ENCODE results near the gene ADAMTS14.
A peak's percentile ranks its signal among the peaks of the same experiment; 100 is the strongest.
"Not testable (repeated sequence)": the region's sequence is repeated elsewhere in the genome, so short reads cannot be mapped to it uniquely, and the experiment has no call there.

ADAMTS14 gene, protein sequence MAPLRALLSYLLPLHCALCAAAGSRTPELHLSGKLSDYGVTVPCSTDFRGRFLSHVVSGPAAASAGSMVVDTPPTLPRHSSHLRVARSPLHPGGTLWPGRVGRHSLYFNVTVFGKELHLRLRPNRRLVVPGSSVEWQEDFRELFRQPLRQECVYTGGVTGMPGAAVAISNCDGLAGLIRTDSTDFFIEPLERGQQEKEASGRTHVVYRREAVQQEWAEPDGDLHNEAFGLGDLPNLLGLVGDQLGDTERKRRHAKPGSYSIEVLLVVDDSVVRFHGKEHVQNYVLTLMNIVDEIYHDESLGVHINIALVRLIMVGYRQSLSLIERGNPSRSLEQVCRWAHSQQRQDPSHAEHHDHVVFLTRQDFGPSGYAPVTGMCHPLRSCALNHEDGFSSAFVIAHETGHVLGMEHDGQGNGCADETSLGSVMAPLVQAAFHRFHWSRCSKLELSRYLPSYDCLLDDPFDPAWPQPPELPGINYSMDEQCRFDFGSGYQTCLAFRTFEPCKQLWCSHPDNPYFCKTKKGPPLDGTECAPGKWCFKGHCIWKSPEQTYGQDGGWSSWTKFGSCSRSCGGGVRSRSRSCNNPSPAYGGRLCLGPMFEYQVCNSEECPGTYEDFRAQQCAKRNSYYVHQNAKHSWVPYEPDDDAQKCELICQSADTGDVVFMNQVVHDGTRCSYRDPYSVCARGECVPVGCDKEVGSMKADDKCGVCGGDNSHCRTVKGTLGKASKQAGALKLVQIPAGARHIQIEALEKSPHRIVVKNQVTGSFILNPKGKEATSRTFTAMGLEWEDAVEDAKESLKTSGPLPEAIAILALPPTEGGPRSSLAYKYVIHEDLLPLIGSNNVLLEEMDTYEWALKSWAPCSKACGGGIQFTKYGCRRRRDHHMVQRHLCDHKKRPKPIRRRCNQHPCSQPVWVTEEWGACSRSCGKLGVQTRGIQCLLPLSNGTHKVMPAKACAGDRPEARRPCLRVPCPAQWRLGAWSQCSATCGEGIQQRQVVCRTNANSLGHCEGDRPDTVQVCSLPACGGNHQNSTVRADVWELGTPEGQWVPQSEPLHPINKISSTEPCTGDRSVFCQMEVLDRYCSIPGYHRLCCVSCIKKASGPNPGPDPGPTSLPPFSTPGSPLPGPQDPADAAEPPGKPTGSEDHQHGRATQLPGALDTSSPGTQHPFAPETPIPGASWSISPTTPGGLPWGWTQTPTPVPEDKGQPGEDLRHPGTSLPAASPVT

DNA sequence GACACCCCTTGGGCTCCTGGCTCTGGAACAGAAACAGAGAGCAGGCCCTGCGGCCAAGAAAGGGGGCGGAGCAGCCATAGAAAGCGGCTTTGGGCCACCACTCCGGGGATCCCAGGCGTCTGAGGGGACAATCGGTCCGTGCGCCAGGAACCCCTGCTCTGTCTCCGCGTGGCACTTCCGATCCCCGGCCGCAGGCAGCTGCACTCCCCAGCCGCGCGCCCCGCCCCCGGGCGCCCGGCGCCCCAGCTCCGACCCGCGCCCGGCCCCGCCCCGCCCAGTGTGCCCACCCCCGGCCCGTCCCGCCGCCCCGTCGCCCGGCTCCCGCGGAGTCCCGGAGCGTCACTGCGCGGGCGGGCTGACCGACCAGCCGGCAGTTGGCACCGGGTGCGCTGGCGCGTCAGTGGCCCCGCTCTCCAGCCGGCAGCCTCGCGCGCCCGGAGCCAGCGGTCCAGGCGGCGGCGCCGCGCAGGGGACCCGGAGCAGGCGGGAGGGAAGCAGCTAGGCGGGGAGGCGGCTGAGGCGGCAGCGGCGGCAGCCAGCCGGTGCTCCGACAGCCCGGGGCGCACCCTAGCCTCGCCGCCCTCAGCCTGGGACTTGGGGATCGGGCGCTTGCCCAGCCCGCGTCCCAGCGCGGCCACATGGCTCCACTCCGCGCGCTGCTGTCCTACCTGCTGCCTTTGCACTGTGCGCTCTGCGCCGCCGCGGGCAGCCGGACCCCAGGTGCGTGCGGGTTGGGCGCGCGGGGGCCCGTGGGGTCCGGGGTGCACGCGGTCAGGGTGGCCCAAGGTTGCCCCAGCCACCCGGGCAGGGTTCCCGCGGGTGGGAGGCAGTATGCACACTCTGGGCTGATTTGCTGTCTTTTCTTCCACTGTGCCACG, at the start of gene ADAMTS14:
ADAMTS14 (plus strand) TSS at position 342 of the 878 bp plus-strand sequence; CDS start at position 639, 297 bp downstream.
- peak; percentile 61 for DNase-seq

DNA sequence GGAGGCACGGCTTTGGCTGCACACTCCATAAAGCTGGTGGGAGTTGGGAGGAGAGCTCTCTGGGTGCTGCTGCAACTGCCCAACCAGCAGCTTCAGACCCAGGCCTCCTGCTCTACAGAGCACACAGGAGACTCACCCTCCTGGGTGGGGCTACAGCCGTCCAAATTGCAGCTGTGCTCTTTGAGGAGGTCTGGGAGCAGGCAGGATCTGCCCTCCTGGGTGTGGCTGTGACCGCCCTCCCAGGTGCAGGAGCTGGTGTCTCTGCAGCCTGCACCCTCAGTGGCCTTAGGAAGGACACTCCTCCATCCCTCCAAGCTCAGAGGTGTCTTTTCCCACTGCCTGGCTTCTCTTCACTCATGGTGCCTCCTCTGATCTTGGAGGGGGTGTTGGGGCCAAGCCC, 49.8 kb upstream of the ADAMTS14 start:
- DNase-seq: no peak

DNA sequence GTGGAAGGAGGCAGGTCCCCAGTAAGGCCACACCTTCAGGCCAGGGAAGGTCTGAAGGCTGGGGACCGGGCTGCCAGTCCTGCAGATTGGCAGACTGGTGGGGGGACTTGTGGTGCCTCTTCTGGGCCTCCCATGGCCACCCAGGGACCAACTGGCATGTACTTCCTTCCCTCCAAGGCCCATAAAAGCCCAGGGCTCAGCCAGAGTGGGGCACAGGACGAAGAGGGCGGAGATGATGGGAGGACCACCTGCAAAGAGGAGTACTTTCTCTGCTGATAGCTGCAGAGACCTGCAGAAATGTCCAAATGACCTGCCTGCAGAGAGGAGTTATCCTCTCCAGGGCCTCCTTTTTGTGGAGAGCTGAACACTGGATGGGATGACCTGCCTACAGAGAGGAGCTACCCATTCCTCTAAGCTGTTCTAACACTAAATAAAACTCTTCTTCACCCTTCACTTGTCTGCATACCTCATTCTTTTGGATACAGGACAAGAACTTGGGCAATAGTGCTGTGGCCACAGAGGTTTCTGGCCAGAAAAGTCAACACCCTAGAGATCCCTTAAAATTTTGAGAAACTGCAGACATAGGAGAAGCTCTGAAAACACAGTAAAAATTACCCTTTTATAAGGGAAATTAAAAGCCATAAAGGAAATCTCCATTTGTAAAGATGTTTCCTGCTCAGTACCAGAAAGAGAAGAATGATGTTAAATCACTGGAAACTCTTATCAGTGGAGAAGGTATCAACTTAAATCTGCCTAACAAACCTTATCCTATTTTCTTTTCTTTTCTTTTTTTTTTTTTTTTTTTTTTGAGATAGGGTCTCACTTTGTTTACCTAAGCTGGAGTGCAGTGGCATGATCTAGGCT, 49.1 kb upstream of the ADAMTS14 start:
- DNase-seq: no peak

DNA sequence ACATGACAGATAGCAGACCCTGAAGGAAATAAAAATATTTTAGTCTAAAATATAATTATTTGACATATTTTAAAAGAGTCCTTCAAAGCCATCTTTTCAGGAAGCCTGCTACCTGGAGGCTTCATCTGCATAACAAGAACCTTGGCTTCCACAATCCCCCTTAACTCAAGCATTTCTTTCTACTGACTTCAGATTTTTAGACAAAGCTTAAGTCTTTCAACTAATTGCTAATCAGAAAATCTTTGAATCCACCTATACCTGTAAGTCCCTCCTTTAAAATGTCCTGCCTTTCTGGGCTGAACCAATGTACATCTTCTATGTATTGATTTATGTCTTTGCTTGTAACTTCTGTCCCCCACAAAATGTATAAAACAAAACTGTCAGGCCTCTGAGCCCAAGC, 46.2 kb upstream of the ADAMTS14 start:
- no peak for DNase-seq

DNA sequence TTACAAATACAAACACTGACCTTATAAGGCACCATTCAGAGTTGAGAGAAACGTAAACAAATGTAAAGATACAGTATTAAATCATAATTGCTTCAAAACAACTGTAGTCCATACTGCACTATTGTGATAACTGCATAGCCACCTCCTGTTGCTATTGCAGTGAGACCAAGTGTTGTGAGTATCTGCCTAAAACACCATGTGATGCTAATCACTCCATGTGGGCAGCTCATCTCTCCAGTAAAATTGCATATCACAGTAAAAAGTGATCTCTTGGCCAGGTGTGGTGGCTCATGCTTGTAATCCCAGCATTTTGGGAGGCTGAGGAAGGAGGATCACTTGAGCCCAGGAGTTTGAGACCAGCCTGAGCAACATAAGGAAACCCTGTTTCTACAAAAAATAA, 43.0 kb upstream of the ADAMTS14 start:
- DNase-seq: no peak

DNA sequence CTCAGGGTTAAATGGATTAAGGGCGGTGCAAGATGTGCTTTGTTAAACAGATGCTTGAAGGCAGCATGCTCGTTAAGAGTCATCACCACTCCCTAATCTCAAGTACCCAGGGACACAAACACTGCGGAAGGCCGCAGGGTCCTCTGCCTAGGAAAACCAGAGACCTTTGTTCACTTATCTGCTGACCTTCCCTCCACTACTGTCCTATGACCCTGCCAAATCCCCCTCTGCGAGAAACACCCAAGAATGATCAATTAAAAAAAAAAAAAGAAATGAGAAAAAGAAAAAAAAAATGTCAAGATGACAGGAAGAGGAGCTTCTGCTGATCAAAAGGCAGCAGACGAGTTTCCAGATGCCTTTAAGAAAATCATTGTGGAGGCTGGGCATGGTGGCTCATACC, 40.6 kb upstream of the ADAMTS14 start:
- not testable (repeated sequence) for DNase-seq

DNA sequence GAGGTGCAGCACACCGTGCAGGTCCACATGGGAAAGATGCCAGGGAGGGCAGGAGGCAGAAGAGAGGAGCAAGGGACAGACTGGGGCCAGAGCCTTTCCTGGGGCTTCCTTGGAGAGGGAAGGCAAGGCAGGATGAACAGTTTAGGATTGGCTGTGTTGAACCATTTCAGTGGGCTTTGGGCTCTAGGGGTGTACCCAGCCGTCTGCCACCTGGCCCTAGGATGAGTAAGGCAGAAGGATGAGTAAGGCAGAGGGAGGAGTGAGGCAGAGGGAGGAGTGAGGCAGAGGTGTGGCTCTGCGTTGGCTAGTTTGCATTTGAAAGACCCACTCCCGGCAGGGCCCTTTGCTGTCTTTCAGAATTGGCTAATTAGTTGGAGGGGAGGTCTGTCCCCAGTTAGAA, 38.3 kb upstream of the ADAMTS14 start:
- no peak for DNase-seq

DNA sequence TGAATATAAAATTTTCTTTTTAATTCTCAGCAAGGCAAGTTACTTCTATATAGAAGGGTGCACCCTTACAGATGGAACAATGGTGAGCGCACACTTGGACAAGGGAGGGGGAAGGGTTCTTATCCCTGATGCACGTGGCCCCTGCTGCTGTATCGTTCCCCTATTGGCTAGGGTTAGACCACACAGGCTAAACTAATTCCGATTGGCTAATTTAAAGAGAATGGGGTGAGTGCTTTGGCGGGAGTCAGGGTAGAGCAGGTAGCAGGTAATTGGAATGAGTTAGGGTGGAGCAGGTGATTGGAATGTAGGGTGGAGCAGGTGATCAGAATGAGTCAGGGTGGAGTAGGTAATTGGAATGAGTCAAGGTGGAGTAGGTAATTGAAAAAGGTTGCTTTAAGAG, 37.8 kb upstream of the ADAMTS14 start:
- not testable (repeated sequence) for DNase-seq

DNA sequence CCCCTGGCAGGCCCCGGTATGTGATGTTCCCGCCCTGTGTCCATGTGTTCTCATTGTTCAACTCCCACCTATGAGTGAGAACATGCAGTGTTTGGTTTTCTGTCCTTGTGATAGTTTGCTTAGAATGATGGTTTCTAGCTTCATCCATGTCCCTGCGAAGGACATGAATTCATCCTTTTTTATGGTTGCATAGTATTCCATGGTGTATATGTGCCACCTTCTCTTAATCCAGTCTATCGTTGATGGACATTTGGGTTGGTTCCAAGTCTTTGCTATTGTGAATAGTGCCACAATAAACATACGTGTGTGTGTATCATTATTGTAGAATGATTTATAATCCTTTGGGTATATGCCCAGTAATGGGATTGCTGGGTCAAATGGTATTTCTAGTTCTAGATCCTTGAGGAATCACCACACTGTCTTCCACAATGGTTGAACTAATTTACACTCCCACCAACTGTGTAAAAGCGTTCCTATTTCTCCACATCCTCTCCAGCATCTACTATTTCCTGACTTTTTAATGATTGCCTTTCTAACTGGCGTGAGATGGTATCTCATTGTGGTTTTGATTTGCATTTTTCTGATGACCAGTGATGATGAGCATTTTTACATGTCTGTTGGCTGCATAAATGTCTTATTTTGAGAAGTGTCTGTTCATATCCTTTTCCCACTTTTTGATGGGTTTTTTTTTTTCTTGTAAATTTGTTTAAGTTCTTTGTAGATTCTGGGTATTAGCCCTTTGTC, 32.5 kb upstream of the ADAMTS14 start:
- DNase-seq: not testable (repeated sequence)

DNA sequence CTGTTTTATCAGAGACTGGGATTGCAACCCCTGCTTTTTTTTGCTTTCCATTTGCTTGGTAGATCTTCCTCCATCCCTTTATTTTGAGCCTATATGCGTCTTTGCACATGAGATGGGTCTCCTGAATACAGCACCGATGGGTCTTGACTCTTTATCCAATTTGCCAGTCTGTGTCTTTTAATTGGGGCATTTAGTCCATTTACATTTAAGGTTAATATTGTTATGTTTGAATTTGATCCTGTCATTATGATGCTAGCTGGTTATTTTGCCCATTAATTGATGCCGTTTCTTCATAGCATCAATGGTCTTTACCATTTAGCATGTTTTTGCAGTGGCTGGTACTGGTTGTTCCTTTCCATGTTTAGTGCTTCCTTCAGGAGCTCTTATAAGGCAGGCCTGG, 29.0 kb upstream of the ADAMTS14 start:
- not testable (repeated sequence) for DNase-seq

DNA sequence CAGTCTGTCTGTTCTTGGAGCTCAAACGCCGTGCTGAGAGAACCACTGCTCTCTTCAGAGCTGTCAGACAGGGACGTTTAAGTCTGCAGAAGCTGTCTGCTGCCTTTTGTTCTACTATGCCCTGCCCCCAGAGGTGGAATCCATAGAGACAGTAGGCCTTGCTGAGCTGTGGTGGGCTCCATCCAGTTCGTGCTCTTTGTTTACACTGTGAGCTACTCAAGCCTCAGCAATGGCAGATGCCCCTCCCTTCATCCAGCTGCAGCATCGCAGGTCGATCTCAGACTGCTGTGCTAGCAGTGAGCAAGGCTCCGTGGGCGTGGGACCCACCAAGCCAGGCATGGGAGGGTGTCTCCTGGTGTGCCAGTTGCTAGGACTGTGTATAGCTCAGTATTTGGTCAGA, 27.3 kb upstream of the ADAMTS14 start:
- not testable (repeated sequence) for DNase-seq

DNA sequence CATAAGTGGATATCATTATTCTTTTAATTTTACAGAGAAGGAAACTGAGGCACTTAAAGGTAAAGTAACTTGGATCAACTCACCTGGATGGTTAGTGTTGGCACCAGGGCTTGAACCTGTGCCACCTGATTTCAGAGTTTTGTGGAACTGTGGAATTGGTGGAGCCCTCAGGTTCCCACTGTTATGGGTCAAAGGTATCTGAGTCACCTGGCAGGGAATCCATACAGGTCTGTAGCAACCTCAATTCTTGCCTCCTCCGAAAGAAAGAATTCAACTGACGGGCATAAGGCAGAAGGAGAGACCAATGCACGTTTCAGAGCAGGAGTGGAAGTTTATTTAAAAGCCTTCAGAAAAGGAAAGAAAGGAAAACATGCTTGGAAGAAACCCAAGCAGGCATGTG, 25.2 kb upstream of the ADAMTS14 start:
- DNase-seq: no peak

DNA sequence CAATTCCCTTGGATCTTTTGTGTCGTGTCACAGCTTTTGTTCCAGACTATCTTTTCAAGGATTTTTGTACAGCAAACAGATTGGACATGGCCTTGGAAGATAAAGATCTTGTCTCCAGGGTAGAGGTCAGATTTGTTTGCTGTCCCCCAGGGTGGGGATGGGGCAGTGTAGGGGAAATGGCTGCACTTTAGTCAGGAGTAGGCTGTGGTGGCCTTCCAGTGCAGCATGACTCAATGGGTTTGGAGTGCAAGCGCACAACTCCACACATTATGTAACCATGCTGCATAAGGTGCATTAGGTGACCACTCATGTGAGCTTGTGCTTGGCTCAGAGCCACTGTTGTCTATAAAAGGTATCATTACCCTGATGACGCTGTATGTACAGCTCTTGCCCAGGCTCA, 23.9 kb upstream of the ADAMTS14 start:
- no peak for DNase-seq

DNA sequence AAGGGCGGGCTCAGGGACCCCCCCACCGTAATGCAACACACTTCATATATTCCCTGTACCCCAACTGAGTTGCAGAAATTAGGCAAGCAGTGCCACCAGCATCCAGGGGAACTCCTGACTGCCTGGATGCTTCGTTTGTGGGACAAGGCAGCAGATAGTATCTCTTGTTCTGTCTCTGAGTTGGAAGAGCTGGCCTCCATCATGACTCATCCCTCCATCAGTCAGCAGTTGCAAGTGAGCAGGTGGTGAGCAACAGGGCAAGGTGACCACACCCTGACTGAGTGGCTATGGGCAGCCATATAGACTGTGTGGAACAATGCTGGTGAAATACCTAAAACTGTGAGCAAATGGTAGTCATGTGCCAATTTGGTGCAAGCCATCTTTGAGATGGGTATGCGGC, 22.8 kb upstream of the ADAMTS14 start:
- DNase-seq: no peak

DNA sequence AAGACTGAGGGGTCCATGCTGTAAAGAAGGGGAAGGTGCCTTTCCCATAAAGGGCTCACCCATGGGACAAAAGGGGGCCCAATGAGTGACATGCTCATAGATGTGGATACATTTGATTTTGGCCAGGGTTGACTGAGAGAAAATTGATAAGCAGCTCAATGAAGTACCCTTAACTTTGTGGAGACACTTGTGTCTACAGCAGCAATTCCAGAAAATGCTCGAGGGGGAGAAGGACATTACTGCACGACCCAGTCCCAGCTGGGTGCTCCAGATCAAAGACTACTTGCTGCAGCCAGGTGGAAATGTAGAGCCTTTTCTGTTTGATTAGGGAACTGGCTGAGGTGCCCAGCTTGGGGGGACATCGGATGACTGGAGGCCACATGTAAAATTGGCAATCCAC, 22.2 kb upstream of the ADAMTS14 start:
- DNase-seq: no peak

DNA sequence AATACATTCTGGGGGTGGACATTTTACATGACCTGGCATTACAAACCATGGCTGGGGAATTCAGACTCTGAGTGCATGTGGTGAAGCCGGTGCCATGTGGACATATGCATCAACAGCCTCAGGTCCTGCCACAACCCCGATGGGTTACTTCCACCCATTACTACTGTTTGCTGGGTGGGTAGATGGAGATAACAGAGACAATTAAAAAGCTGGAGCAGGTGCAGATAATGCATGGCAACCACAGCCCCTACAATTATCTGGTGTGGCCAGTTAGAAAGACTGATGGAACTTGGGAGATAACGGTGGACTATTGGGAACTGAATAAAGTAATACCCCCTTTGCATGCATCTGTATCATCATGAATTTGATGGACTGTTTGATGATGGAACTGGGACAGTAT, 21.6 kb upstream of the ADAMTS14 start:
- DNase-seq: no peak

DNA sequence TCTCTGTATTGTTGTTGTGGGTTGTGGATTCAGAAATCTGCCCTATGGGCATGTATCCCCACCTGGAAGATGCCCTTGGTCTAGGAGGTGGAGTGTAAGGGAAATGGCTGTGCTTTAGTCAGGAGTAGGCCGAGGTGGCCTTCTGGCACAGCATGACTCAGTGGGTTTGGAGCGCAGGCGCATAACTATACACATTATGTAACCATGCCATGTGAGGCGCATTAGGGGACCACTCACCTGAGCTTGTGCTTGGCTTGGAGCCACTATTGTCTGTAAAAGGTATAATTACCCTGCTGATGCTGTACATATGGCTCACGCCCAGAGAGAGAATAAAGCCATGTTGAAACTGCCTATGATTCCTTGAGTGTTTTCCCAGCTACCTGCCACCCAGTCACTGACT, 20.6 kb upstream of the ADAMTS14 start:
- no peak for DNase-seq

DNA sequence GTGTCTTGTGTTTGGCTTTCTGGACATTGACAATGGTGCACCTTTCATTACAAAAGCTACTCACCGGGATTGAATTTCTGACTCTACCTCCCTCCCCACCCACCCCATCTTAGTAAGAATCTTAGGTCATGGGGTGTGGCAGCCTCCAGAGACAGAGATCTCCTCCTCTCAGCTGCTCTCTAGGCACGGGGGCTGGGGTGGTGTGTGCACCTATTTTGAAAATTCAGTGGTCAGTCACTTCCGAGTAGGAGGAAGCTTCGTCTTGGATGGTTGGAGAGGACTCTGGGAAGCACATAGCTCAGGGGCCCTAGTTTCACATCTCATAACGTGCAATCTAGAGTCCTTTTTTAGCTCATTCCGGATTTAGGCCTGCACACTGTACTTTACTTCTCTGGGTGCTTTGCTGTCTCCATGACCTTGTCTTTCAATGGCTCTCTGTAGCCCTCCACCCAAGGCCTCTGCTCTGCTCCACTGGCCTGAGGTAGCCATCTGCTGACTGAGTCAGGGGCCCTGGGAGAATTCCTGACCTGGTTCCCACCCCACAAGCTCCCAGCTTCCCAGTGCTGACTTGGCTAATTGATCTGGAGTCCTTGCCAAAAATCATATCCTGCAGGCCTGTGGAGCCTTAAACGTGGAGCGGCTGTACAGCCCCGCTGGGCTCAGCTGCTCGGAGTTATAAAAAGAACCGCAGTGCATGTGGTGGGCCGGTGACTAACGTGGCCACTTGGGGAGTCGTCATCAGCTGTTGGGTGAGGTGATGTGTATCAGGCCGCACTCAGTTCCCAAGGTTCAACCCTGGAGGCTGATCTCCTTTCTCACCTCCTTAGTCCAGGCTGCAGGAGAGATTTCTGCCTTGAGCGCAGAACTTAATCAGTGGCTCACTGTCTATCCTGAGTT, 19.3 kb upstream of the ADAMTS14 start:
- DNase-seq: no peak

DNA sequence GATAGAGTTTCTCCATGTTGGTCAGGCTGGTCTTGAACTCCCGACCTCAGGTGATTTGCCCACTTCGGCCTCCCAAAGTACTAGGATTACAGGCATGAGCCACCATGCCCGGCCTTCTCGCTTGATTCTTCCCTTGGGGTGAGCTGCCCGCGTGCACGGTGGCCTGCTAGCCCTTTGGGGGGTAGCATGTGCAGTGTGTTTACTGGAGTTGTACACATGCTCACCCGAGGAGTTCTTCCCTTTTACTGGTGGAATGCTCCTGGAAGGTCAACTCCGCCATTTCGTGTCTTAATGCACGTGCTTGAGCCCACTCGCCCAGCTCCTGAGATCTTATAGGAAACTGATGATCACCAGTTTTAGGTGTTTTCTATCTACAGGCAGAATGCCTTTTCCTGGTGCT, 17.0 kb upstream of the ADAMTS14 start:
- DNase-seq: no peak

Measured in activated CD8-positive, alpha-beta memory T cell treated with anti-CD3 and anti-CD28 coated beads, Interleukin-2, amount 50 U/mL, for 48 hours (primary cell).